Activated naive CD4-positive, alpha-beta T cell treated with anti-CD3 and anti-CD28 coated beads, Interleukin-2, amount 50 U/mL, for 72 hours (primary cell): ENCODE results near the gene STAB1. TPM values are rescaled to one million over a fixed set of nuclear protein-coding genes. Genes with fewer than 3 reads are reported as not detected.

Experiments used
- ATAC-seq, 2 donors: fragments of 150-1000 bp; cut with Tn5 transposase; 2 replicates each; pipeline ENCODE4 v1.10.0; 2021; ENCODE audit warnings: mild to moderate bottlenecking in 2 of 2, moderate library complexity in 2 of 2
- DNase-seq, 2 donors: peaks; one replicate each; pipeline ENCODE4 v3.0.0; 2021 to 2022; ENCODE audit warnings: low spot score in 2 of 2
- H3K27ac Mint-ChIP-seq, 2 donors: one replicate each; pipeline ENCODE4 v1.8.0; 2022; ENCODE audit warnings: mild to moderate bottlenecking in 2 of 2, mixed read lengths in 2 of 2
- H3K36me3 Mint-ChIP-seq, 2 donors: one replicate each; pipeline ENCODE4 v1.8.0; 2022; ENCODE audit warnings: mixed read lengths in 2 of 2
- H3K9me3 Mint-ChIP-seq, 2 donors: one replicate each; pipeline ENCODE4 v1.8.0; 2022; ENCODE audit warnings: mixed read lengths in 2 of 2
- total RNA-seq, 2 donors: library from RNA; stranded (reverse); gene quantifications; one replicate each; pipeline ENCODE4 v1.2.3, GENCODE V29; 2022

Gene STAB1
- total RNA-seq: under 1 TPM in 1 of 2 donors, not detected in 1; 0.36 TPM

DNA sequence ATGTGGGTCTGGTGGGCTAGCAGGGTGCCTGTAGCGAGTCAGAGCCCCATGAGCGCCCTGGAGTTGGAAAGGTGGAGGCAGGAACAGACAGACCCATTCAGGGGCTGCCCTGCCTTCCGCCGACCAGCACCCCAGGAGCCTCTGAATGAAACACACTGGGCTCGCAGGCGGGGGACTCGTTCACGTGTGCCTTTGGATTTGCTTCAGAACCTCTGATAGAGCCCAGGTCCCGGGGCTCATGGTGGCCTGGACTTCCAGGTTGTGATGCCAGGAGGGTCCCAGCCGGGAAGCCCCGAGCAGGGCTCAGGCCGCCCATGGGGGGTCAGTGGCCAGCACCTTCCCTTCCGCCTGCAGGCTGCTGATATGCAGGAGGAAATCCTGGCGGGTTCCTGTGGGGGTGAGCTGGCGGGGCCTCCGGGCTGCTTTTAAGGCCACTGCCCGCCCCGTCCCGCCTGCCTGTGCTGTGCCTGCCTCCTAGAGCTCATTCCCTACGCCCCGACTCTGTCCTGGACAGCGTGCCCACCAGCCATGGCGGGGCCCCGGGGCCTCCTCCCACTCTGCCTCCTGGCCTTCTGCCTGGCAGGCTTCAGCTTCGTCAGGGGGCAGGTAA, at the start of gene STAB1:
TSS of gene STAB1 (plus strand) at position 453 of the 610 bp plus-strand sequence. CDS start at position 529, 76 bp downstream.
- no peaks in the 10 kb centered on the region for H3K9me3 Mint-ChIP-seq
- peaks cover 0 to 4% of the 10 kb centered on the region in 2 donors for H3K36me3 Mint-ChIP-seq
- DNase-seq (no peak), ATAC-seq (peak in 1 of 2 donors; percentile 2)
- peak within 1 kb of the TSS in 1 of 2 donors; percentile 81 for H3K27ac Mint-ChIP-seq

- DNase-seq (no peak), ATAC-seq (no peak)
- Mint-ChIP-seq H3K36me3 (no peaks in the 10 kb centered on the region), H3K9me3 (no peaks in the 10 kb centered on the region), H3K27ac (peak overlapping the region in 1 of 2 donors; percentile 80)
Measured at GRCh38 chr3:52446042-52446441, 49.1 kb upstream of the STAB1 start.

GRCh38 chr3:52446631-52447511, 48.3 kb upstream of the STAB1 start:
- peak; percentile 69 to 84 for DNase-seq
- Mint-ChIP-seq H3K9me3 (no peaks in the 10 kb centered on the region), H3K27ac (peak overlapping the region; percentile 47 to 65), H3K36me3 (no peaks in the 10 kb centered on the region)
- ATAC-seq: peak; percentile 64 to 66

DNA sequence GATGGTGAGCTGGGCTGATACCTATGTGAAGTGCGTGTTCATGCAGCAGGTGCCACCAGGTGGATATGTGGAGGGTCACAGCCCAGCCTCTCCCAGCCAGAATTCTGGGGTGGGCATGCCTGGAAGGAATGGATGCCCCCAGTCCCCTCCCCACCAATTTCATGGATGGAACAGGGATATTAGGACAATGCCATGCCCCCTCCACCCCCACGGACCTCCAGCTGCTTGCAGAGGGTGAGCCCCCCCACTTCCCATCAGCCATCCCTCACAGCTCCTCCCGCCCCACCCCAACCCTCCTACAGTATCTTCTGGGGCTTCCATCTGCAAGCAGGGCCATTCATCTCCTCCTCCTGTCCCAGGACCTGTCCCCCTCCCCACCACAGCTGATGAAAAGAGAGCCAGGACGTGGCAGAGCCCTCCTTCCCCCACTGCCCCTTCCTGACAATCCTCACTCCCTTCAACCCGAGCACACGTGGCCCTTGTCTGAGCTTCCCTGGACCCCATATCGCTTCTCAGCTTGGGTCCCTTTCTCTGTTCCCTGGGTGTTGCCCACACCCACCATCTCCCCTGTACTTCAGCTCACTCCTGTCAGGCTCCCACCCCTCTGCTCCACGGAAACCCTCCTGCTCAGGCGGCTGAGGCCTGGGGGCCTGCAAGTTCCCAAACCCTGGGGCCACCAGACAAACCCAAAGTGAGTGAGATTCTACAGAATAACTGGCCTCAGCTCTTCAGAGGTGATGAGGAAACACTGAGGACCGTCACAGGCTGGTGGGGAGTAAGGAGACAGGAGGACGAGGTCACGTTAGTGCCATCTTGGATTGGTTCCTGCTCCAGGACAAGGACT, 47.4 kb upstream of the STAB1 start:
- H3K27ac Mint-ChIP-seq: peak overlapping the region in 1 of 2 donors; percentile 65
- DNase-seq (no peak), ATAC-seq (no peak)
- no peaks in the 10 kb centered on the region for H3K36me3 Mint-ChIP-seq
- no peaks in the 10 kb centered on the region for H3K9me3 Mint-ChIP-seq

DNA sequence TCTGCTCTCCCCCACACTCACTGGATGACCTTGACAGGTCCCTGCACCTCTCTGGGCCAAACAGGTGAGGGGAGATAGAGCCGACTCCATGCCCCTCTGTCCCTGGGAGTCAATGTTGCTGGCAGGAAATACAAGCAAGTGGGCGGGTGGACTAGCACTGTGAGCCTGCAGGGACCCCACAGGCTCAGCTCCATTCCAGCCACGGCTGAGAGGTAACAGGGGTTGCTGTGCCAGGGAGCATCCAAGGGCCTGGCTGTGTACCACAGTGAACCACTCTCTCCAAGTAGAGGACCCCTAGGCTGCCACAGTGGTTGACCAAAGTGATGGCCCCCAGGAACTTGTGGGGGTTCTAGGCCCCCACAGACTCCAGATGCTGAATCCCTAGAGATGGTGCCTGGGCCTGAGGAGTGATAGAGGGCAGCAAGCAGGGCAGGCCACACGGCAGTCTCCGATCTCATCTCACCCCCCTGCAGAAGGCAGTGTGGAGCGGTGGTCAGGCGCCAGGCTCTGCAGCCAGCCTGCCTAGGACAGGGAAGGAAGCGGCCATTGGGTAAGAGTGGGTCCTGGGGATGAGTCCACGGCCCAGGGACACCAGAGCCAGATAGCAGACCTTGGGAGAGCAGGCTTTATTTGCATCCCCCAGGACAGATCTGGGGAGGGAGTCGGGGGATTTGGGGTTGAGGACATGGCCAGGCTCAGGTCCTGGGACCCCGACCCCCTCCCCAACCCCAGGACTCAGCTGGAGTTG, 44.5 kb upstream of the STAB1 start:
- Mint-ChIP-seq H3K9me3 (no peaks in the 10 kb centered on the region), H3K36me3 (peaks cover 7 to 8% of the 10 kb centered on the region in 2 donors), H3K27ac (no peak overlapping the region)
- DNase-seq (no peak), ATAC-seq (no peak)

DNA sequence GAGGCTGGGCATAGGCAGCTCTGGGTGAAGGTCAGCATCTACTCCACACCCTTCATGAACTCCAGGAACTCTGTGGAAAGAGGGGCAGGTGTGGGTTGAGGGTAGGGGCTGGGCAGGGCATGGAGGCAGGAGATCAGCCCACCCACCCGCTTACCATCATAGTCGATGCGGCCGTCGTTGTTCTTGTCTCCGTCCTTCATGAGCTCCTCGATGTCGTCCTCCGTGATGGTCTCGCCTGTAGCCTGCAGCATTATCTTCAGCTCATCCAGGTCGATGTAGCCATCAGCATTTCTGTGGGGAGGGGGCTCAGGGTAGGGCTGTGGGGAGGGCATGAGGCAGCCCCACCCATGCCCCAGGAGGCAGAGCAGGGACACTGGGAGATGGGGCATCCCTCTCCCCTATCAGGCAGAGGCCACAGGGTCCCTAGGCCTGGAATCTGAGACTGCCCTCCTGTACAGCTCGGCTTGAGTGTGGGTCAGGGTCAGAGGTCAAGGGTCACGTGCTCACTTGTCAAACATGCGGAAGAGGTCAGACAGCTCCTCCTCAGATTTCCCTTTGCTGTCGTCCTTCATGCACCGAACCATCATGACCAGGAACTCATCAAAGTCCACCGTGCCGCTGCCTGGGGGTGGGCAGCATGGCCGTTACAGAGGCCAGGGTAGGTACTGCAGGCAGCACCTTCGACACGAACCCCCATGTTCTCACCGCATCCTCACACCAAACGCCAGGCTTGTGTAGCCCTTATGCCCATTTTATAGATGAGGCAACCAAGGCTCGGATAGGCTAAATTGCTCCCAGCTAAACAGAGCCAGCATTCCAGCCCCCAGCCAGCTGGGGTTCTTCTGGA, 43.7 kb upstream of the STAB1 start:
- H3K27ac Mint-ChIP-seq: no peak overlapping the region
- ATAC-seq: no peak

GRCh38 chr3:52452126-52452525, 43.0 kb upstream of the STAB1 start:
- Mint-ChIP-seq H3K36me3 (peaks cover 15 to 19% of the 10 kb centered on the region in 2 donors), H3K27ac (peak overlapping the region in 1 of 2 donors; percentile 9), H3K9me3 (no peaks in the 10 kb centered on the region)
- no peak for ATAC-seq
- no peak for DNase-seq

More for the DNA sequence above, 43.7 kb upstream of the STAB1 start:
- H3K36me3 Mint-ChIP-seq: peaks cover 13 to 16% of the 10 kb centered on the region in 2 donors
- no peak for DNase-seq
- no peaks in the 10 kb centered on the region for H3K9me3 Mint-ChIP-seq

DNA sequence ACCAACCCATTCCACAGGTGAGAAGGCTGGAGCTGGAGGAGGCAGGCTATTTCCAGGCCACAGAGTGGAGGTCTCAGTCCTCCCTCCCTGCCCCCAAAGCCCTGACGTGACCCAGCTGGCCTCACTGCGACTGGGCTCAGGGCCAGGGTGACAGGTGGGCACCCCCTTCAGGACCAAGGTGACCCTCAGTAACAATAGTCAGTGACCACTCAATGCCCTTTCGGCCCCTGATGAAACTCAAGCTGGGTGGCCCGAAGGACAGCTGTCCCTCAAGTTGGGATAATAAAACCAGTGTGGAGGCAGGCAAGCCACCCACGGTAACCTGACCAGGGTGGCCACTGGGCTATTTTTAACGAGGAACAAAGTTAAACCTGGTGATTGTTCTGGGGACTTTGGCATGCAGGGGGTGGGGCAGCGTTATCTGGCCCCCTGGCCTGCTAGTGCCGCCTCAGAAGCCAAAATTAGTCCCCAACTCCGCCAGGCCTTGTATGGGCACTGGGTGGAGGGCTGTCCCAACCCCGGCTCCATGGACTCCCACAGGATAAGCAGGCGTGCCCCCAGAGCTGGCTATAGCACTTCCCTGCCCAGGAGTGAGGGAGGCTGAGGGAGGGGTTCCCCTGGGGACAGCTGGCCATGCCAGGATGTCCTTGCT, 42.4 kb upstream of the STAB1 start:
- H3K9me3 Mint-ChIP-seq: no peaks in the 10 kb centered on the region
- no peak for DNase-seq
- peaks cover 18 to 24% of the 10 kb centered on the region in 2 donors for H3K36me3 Mint-ChIP-seq
- ATAC-seq: no peak
- H3K27ac Mint-ChIP-seq: peak overlapping the region in 1 of 2 donors; percentile 9

DNA sequence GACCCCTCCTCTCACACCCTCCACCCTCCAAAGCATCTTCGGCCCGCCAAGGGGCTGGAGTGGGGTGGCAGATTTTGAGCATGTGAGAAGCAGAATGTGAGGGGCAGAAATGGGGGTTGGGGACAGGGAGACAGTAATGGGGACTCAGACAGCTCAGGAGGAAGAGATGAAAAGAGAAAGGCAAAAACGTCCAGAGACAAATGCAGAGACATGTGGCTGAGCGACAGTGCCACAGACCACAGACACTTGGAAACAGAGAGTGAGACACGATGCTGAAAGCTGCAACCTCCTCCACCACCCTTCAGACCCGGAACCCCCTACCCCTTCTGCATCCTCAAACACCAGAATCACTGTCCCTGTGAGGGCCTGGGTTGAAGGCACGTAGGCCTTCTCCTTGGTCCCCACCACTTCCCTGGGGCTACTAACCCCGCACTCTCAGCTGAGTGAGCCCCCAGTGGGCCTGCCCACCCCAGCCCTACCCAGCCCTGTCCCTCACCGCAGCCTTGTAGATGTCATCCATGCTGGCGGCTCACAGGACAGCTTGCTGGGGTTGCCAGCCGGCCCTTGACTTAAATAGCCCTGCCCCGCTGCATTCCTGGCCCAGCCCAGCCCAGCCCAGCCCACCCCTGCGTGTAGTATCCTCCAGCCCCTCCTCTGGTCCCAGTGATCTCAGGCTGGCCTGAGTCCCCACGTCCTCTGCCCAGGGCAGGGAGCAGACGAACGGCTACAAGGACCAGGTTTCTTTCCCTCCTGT, 41.5 kb upstream of the STAB1 start, which contains the start of gene TNNC1:
TSS of gene TNNC1 (minus strand) at position 546 of the 754 bp plus-strand sequence. CDS start at position 520, 26 bp downstream.
- H3K9me3 Mint-ChIP-seq: no peaks in the 10 kb centered on the region
- H3K27ac Mint-ChIP-seq: peak within 1 kb of the TSS; percentile 98 to 99
- no peak for DNase-seq
- peaks cover 18 to 31% of the 10 kb centered on the region in 2 donors for H3K36me3 Mint-ChIP-seq
- no peak for ATAC-seq

- ATAC-seq (peak in 1 of 2 donors; percentile 3), DNase-seq (no peak)
- H3K9me3 Mint-ChIP-seq: no peaks in the 10 kb centered on the region
- H3K36me3 Mint-ChIP-seq: peaks cover 18 to 31% of the 10 kb centered on the region in 2 donors
- peak overlapping the region; percentile 98 to 99 for H3K27ac Mint-ChIP-seq
Measured at GRCh38 chr3:52454250-52454937, 40.7 kb upstream of the STAB1 start.

DNA sequence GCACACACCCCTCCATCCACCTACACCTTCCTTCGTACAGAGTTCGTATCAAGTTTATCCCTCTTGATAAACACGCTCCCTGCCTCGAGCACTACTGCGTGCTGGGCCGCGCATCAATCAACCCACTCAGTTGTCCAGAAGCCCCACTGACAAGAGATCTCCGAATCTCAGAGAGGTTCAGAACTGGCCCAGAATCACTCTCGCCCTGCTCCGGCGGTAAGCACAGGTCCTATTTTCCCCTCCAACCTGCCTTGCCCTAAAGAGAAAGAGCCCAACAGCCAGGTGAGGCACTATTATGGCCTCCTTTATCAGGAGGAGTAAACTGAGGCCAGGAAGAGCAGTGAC, 40.2 kb upstream of the STAB1 start:
- H3K9me3 Mint-ChIP-seq: no peaks in the 10 kb centered on the region
- peaks cover 18 to 31% of the 10 kb centered on the region in 2 donors for H3K36me3 Mint-ChIP-seq
- DNase-seq (no peak), ATAC-seq (peak; percentile 1 to 19)
- peak overlapping the region; percentile 98 to 99 for H3K27ac Mint-ChIP-seq

- H3K9me3 Mint-ChIP-seq: no peaks in the 10 kb centered on the region
- ATAC-seq: peak; percentile 94 to 95
- H3K36me3 Mint-ChIP-seq: peaks cover 18 to 31% of the 10 kb centered on the region in 2 donors
- DNase-seq: peak; percentile 92 to 99
- H3K27ac Mint-ChIP-seq: peak within 1 kb of the TSS; percentile 98 to 99
Measured at GRCh38 chr3:52455283-52456168, 39.6 kb upstream of the STAB1 start, which contains the start of gene NISCH. Gene NISCH (plus strand): TSS chr3:52455604. CDS start chr3:52455642, 38 bp downstream.
